HG02642 (cell line): Measurements from ENCODE around the gene DHRSX.
"Not testable (repeated sequence)": the region's sequence is repeated elsewhere in the genome, so short reads cannot be mapped to it uniquely, and the experiment has no call there.

Source experiments
- ATAC-seq: cut with Tn5 transposase; IDR thresholded peaks from one replicate; pipeline ENCODE4 v1.9.1; 2021; ENCODE audit warnings: mild to moderate bottlenecking; ENCODE audit not compliant: unreplicated experiment, poor library complexity

DHRSX gene

DNA sequence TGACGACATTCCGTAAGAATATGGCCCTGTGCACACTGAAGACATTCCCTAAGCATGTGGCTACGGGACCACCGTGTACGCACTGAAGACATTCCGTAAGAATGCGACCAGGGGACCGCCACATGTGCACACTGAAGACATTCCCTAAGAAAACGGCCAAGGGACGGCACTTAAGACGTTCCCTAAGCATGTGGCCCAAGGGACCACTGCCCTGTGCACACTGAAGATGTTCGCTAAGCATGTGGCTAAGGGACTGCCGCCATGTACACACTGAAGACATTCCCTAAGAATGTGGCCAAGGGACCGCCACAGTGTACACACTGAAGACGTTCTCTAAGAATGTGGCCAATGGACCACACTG, 21.4 kb downstream of the DHRSX start:
- no peak for ATAC-seq

DNA sequence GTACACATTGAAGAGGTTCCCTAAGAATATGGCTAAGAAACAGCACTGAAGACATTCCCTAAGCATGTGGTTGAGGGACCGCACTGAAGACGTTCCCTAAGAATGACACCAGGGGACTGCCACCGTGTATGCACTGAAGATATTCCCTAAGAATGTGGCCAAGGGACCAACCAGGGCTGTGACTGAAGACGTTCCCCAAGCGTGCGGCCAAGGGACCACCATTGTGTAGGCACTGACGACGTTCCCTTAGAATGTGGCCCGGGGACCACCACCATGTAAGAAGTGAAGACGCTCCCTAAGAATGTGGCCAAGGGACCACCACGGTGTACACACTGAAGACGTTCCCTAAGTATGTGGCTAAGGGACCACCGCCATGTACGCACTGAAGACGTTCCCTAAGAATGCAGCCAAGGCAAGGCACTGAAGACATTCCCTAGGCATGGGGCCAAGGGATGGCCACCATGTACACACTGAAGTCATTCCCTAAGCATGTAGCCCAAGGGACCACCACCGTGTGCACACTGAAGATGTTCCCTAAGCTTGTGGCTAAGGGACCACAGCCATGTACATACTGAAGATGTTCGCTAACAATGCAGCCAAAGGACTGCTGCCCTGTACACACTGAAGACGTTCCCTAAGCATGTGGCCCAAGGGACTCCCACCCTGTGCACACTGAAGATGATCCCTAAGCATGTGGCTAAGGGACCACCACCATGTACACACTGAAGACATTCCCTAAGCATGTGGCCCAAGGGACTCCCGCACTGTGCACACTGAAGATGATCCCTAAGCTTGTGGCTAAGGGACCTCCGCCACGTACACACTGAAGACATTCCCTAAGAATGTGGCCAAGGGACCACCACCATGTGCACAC, 22.0 kb downstream of the DHRSX start:
- ATAC-seq = no peak

DNA sequence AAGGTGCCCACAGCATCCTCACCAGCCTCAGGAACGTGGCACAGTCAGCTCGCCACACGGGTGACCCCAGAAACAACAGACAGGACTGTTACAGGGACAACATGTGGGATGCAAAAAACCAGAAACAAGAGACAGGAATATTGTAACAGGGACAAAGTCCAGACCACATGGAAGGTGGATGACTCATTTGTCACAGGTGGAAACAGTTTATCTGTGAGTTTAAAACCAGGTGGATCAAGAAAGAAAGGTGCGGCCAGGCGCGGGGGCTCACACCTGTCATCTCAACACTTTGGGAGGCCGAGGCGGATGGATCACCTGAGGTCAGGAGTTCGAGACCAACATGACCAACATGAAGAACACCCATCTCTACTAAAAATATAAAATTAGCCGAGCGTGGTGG, 23.5 kb downstream of the DHRSX start:
- ATAC-seq = not testable (repeated sequence)

DNA sequence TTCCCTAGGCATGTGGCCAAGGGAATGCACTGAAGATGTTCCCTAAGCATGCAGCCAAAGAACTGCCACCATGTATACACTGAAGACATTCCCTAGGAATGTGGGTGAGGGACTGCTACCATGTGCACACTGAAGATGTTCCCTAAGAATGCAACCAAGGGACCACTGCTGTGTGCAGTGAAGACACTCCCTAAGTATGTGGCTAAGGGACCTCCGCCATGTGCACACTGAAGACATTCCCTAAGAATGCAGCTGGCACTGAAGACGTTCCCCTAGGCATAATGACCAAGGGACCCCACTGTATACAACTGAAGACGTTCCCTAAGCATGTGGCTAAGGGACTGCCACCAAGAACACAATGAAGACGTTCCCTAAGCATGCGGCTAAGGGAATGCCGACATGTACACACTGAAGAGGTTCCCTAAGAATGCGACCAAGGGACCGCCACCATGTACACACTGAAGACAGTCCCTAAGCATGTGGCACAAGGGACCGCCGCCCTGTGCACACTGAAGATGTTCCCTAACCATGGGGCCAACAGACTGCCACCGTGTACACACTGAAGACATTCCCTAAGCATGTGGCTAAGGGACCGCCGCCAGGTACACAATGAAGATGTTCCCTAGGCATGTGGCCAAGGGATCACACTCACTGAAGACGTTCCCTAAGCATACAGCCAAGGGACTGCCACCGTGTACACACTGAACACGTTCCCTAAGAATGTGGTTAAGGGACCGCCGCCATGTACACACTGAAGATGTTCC, 25.6 kb downstream of the DHRSX start:
- no peak for ATAC-seq

DNA sequence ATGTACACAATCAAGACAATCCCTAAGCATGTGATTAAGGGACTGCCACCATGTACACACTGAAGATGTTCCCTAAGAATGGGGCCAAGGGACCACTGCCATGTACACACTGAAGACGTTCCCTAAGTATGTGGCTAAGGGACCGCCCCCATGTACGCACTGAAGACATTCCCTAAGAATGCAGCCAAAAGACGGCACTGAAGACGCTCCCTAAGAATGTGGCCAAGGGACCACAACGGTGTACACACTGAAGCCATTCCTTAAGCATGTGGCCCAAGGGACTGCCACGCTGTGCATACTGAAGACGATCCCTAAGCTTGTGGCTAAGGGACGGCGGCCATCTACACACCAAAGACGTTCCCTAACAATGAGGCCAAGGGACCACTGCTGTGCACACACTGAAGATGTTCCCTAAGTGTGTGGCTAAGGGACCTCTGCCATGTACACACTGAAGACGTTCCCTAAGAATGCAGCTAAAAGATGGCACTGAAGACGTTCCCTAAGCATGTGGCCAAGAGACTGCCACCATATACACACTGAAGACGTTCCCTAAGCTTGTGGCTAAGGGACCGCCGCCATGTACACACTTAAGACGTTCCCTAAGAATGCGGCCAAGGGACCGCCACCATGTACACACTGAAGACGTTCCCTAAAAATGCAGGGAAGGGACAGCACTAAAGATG, 26.4 kb downstream of the DHRSX start:
- no peak for ATAC-seq

DNA sequence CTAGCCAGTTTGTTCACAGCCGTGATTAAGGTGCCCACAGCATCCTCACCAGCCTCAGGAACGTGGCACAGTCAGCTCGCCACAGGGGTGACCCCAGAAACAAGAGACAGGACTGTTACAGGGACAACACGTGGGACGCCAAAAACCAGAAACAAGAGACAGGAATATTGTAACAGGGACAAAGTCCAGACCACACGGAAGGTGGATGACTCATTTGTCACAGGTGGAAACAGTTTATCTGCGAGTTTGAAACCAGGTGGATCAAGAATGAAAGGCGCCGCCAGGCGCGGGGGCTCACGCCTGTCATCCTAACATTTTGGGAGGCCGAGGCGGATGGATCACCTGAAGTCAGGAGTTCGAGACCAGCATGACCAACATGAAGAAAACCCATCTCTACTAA, 27.7 kb downstream of the DHRSX start:
- not testable (repeated sequence) for ATAC-seq

DNA sequence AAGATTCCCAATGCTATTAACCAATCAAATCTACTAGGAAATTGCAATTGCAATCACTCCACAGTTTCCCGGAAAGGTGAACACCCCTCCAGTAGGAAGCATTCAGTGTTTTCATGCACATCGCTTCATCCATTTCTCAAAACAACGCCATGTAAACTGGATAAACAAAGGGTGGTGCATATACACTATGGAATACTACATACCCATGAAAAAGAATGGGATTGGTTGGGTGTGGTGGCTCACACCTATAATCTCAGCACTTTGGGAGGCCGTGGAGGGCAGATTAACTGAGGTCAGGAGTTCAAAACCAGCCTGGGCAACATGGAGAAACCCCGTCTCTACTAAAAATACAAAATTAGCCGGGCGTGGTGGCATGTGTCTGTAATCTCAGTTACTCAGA, 29.1 kb downstream of the DHRSX start:
- ATAC-seq = no peak

DNA sequence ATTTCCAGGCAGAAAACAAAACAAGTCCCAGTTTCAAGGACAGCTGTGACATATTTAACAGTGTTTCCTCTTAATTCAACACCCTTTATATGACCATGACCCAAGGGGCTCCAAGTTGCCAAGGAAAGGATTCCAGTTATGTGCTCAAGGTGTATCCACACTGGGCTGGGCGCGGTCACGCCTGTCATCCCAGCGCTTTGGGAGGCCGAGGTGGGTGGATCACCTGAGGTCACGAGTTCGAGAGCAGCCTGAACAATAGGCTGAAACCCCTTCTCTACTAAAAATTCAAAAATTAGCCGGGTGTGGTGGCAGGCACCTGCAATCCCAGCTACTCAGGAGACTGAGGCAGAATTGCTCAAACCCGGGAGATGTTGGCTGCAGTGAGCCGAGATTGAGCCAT, 29.6 kb downstream of the DHRSX start:
- not testable (repeated sequence) for ATAC-seq

DNA sequence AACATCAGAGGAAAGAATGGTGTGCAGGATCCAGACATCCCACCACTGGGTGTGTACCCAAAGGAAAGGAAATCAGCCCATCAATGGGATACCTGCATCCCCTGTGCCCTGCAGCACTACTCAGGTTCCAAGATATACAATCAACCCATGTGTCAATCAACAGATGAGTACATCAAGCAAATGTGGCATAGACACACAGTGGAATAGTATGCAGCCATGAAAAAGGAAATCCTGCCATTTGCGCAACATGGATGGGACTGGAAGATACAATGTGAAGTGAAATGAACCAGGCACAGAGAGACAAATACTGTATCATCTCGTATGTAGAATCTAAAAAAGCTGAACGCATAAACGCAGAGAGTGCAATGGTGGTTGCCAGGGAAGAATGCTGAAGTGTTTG, 30.9 kb downstream of the DHRSX start:
- not testable (repeated sequence) for ATAC-seq

DNA sequence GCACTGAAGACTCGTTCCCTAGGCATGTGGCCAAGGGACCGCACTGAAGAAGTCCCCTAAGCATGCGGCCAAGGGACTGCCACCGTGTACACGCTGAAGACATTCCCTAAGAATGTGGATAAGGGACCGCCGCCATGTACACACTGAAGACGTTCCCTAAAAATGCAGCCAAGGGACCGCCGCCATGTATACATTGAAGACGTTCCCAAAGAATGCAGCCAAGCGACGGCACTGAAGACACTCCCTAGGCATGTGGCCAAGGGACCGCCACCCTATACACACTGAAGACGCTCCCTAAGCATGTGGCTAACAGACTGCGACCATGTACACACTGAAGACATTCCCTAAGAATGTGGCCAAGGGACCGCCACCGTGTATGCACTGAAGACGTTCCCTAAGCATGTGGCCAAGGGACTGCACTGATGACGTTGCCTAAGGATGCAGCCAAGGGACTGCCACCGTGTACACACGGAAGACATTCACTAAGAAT, 31.5 kb downstream of the DHRSX start:
- no peak for ATAC-seq

DNA sequence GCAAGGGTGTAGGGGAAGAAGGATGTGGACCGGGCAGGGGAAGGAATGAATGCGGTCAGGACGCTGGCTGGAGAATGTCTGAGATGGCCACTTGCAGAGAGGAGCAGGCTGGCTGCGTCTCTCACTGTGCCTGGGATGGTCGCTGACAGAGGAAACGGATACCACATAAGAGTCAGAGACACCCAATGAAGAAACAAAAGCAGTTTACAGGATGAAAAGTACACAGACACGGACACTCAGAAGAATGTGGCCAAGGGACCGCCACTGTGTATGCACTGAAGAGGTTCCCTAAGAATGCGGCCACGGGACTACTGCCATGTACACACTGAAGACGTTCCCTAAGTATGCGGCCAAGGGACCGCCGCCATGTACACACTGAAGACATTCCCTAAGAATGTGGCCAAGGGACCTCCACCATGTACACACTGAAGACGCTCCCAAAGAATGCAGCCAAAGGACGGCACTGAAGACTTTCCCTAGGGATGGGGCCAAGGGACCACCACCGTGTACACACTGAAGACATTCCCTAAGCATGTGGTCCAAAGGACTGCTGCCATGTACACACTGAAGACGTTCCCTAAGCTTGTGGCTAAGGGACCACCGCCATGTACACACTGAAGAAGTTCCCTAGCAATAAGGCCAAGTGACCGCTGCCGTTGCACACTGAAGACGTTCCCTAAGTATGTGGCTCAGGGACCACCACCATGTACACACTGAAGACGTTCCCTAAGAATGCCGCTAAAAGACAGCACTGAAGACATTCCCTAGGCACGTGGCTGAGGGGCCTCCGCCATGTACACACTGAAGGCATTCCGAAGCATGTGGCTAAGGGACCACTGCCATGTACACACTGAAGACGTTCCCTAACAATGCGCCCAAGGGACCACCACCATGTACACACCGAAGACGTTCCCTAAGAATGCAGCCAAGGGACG, 32.2 kb downstream of the DHRSX start:
- no peak for ATAC-seq

DNA sequence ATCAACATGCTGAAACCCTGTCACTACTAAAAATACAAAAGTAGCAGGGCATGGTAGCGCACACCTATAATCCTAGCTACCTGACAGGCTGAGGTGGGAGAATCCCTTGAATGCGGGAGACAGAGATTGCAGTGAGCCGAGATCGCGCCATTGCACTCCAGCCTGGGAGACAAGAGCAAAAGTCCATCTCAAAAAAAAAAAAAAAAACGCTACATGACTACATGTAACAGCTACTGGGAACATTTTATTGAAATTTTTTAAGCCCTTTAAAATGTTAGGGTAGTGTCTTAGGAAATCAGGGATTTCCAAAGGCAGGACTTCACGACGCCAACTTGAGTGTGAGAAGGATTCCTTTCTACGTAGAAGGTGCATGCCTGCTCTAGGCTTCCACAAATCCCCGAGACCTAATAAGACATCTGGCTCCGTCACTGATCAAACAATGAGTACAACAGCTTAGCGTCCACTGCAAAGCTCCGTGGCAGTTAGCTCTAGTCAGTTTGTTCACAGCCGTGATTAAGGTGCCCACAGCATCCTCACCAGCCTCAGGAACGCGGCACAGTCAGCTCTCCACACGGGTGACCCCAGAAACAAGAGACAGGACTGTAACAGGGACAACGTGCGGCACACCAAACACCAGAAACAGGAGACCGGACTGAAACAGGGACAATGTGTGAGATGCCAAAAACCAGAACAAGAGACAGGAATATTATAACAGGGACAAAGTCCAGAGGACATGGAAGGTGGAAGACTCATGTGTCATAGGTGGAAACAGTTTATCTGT, 33.7 kb downstream of the DHRSX start:
- ATAC-seq = no peak

DNA sequence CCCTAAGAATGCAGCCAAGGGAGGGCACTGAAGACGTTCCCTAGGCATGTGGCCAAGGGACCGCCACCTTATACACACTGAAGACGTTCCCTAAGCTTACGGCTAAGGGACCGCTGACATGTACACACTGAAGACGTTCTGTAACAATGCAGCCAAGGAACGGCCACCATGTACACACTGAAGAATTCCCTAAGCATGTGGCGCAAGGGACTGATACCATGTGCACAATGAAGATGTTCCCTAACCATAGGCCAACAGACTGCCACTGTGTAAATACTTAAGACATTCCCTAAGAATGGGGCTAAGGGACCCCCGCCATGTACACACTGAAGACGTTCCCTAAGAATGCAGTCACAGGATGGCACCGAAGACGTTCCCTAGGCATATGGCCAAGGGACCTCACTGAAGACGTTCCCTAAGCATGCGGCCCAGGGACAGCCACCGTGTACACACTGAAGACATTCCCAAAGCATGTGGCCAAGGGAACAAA, 36.1 kb downstream of the DHRSX start:
- no peak for ATAC-seq

DNA sequence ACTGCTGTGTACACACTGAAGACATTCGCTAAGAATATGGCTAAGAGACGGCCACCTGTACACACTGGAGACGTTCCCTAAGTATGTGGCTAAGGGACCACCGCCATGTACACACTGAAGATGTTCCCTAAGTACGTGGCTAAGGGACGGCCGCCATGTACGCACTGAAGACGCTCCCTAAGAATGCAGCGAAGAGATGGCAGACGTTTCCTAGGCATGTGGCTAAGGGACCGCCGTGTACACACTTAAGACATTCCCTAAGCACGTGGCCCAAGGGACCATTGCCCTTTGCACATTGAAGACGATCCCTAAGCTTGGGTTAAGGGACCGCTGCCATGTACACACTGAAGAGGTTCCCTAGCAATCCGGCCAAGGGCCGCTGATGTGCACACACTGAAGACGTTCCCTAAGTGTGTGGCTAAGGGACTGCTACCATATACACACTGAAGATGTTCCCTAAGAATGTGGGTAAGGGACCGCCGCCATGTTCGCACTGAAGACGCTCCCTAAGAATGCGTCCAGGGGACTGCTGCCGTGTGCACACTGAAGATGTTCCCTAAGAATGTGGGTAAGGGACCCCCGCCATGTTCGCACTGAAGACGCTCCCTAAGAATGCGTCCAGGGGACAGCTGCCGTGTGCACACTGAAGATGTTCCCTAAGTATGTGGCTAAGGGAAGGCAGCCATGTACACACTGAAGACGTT, 36.7 kb downstream of the DHRSX start:
- ATAC-seq = no peak

DNA sequence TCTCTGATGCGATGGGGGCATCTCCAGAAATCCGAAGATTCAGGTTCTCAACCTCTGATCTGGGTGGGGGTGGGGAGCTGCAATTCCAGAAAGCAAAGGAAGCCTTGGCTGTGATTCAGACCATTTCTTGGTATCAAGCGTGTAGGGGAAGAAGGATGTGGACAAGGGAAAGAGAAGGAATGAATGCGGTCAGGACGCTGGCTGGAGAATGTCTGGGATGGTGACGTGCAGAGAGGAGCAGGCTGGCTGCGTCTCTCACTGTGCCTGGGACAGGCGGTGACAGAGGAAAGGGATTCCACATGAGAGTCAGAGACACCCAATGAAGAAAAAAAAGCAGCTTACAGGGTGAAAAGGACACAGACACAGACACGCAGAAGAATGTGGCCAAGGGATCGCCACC, 37.3 kb downstream of the DHRSX start:
- not testable (repeated sequence) for ATAC-seq

DNA sequence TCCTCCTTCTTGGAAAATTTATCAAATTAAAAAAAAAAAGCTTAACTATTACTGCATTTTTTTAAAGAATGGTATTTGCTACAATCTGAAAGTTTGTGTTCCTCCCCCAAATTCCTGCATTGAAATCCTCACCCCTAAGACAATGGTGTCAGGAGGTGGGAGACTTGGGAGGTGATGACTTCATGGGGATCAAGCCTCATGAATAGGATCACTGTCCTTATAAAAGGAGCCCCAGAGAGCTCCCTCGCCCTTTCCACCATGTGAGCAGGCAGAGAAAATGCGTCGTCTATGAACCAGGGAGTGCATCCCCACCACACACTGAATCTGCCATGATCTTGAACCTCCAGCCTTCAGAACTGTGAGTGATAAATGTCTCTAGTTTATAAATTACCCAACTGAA, 38.0 kb downstream of the DHRSX start:
- ATAC-seq = no peak

DNA sequence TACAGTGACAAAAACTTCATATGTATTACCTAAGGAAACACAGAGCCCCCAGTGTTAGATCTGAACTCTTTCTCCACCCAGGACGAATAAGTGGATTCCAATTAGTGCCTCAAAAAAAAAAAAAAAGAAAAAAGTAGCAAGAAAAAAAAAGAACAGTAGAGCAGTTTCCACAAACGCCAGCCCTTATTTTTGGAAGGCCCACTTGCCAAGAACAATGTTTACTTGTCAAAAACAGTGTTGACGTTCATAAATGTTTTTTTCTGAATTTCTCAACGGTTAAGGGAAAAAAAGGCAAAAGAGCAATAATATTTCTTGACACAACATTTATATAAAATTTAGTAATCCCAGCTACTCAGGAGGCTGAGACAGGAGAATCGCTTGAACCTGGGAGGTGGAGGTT, 38.7 kb downstream of the DHRSX start:
- ATAC-seq = no peak

DNA sequence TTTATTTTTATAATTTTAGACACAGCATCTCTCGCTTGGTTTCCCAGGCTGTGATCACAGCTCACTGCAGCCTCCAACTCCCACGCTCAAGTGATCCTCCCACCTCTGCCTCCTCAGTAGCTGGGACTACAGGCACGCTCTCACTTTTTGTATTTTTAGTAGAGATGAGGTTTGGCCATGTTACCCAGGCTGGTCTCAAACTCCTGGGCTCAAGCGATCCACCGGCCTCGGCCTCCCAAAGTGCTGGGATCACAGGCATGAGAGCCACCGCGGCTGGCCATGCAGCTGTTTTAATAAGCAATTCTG, 39.1 kb downstream of the DHRSX start:
- no peak for ATAC-seq
